B cell (primary cell): ENCODE measurements around the gene TMEM115. TPM values are rescaled to one million over a fixed set of nuclear protein-coding genes. Genes with fewer than 3 reads are reported as not detected.

Source experiments
- ATAC-seq: fragments of 200-7000 bp; cut with Tn5 transposase; one replicate; pipeline ENCODE4 v1.10.0; 2021; ENCODE audit warnings: low read depth, mild to moderate bottlenecking, moderate number of reproducible peaks, moderate library complexity
- CTCF ChIA-PET: fragments of 350-600 bp; sonication (Branson Sonifier 250); formaldehyde crosslinking; loops from one replicate; lab custom pipeline; 2021; ENCODE audit warnings: antibody characterized with exemption, inconsistent platforms; lab: Charles Lee
- POLR2A ChIA-PET: fragments of 350-600 bp; sonication (Branson Sonifier 250); formaldehyde crosslinking; loops from one replicate; lab custom pipeline; 2021; ENCODE audit warnings: antibody characterized with exemption; lab: Charles Lee
- DNase-seq: peaks from one replicate; pipeline ENCODE4 v3.0.0; 2013
- H2AFZ ChIP-seq: 2 replicates; pipeline ENCODE4 v1.6.1; 2012; ENCODE audit warnings: mild to moderate bottlenecking, low read depth, low read length; ENCODE audit not compliant: insufficient read depth, poor library complexity, severe bottlenecking
- H3K27ac ChIP-seq, 2 donors: 1 replicate in 1 of 2; 2 replicates in 1 of 2; pipeline ENCODE4 v1.5.1; 2012 to 2013; ENCODE audit warnings: low read length in 2 of 2, mild to moderate bottlenecking in 2 of 2, moderate library complexity in 1 of 2
- H3K27me3 ChIP-seq, 4 experiments: fragments of 200-600 bp in 1 of 4; sonication (generic) in 1 of 4; replicated peaks in 1 of 4; 1 replicate in 2 of 4; 2 replicates in 2 of 4; pipeline versions ENCODE4 v1.6.1 to v1.7.0; 2013 to 2016; ENCODE audit warnings: low read length in 3 of 4, mild to moderate bottlenecking in 2 of 4, mixed read lengths in 1 of 4, moderate library complexity in 1 of 4; ENCODE audit not compliant: insufficient read depth in 4 of 4, control insufficient read depth in 3 of 4; ENCODE audit errors: control extremely low read depth in 1 of 4
- H3K36me3 ChIP-seq, 2 experiments: replicated peaks in 1 of 2; 1 replicate in 1 of 2; 2 replicates in 1 of 2; pipeline versions ENCODE4 v1.6.1 to v1.7.1; 2013; ENCODE audit warnings: low read length in 1 of 2; ENCODE audit not compliant: insufficient read depth in 2 of 2, control insufficient read depth in 1 of 2; ENCODE audit errors: control extremely low read depth in 1 of 2, extremely low read depth in 1 of 2
- H3K4me1 ChIP-seq, 2 donors: fragments of 200-600 bp in 1 of 2; sonication (generic) in 1 of 2; 1 replicate in 1 of 2; 2 replicates in 1 of 2; pipeline versions ENCODE4 v1.5.1 to v1.6.1; 2013 to 2017; ENCODE audit warnings: low read length in 2 of 2; ENCODE audit not compliant: control insufficient read depth in 2 of 2, insufficient read depth in 2 of 2
- H3K4me2 ChIP-seq: replicated peaks from 2 replicates; pipeline ENCODE3; 2012; ENCODE audit warnings: mild to moderate bottlenecking, low read depth, low read length; ENCODE audit not compliant: poor library complexity, severe bottlenecking
- H3K4me3 ChIP-seq, 5 experiments: fragments of 200-600 bp in 1 of 5; sonication (generic) in 1 of 5; 1 replicate in 3 of 5; 2 replicates in 2 of 5; pipeline versions ENCODE4 v1.5.1 to v1.7.0; 2011 to 2016; ENCODE audit warnings: low read length in 4 of 5, mild to moderate bottlenecking in 4 of 5, low read depth in 2 of 5, control low read depth in 1 of 5, moderate library complexity in 1 of 5; ENCODE audit not compliant: insufficient read depth in 1 of 5; ENCODE audit errors: control extremely low read depth in 1 of 5, extremely low read depth in 1 of 5
- H3K79me2 ChIP-seq: fragments of 200-600 bp; sonication (generic); one replicate; pipeline ENCODE4 v1.6.0; 2016; ENCODE audit warnings: low read length; ENCODE audit not compliant: control insufficient read depth, insufficient read depth
- H3K9ac ChIP-seq: fragments of 200-600 bp; sonication (generic); 2 replicates; pipeline ENCODE4 v1.6.1; 2017; ENCODE audit warnings: mild to moderate bottlenecking, low read length, moderate library complexity
- H3K9me3 ChIP-seq, 3 donors: one replicate each; pipeline versions ENCODE4 v1.6.1 to v1.7.1; 2013; ENCODE audit warnings: low read length in 2 of 3; ENCODE audit not compliant: control insufficient read depth in 2 of 3, insufficient read depth in 1 of 3; ENCODE audit errors: control extremely low read depth in 1 of 3
- H4K20me1 ChIP-seq: 2 replicates; pipeline ENCODE4 v1.6.0; 2012; ENCODE audit warnings: mild to moderate bottlenecking, low read length; ENCODE audit not compliant: insufficient read depth, control insufficient read depth, poor library complexity, severe bottlenecking
- H3K27ac Mint-ChIP-seq: one replicate; pipeline ENCODE4 v1.8.0; 2021; ENCODE audit warnings: mixed read lengths
- H3K27me3 Mint-ChIP-seq: one replicate; pipeline ENCODE4 v1.8.0; 2021; ENCODE audit warnings: mixed read lengths
- H3K4me1 Mint-ChIP-seq: one replicate; pipeline ENCODE4 v1.8.0; 2021; ENCODE audit warnings: mixed read lengths
- H3K4me3 Mint-ChIP-seq: one replicate; pipeline ENCODE4 v1.8.0; 2021; ENCODE audit warnings: mixed read lengths
- H3K9me3 Mint-ChIP-seq: one replicate; pipeline ENCODE4 v1.8.0; 2022; ENCODE audit warnings: mixed read lengths; ENCODE audit not compliant: insufficient read depth
- CTCF ChIP-seq: fragments of 200-600 bp; IDR thresholded peaks from one replicate; pipeline ENCODE4 v1.8.0; 2022; ENCODE audit warnings: antibody characterized with exemption, mild to moderate bottlenecking
- EZH2 ChIP-seq: IDR thresholded peaks from 2 replicates; pipeline ENCODE4 v1.6.1; 2012; ENCODE audit warnings: borderline replicate concordance, low read depth, mild to moderate bottlenecking, moderate library complexity, low read length; ENCODE audit not compliant: insufficient read depth, poor library complexity, severe bottlenecking
- WGBS: methylation state at CpG from one replicate; pipeline ENCODE4 v1.1.5; 2013; ENCODE audit warnings: missing lambda C conversion rate; ENCODE audit not compliant: insufficient coverage; 5-methylcytosine and 5-hydroxymethylcytosine counted together
- intact Hi-C: fragments of 100-400 bp; cut with micrococcal nuclease; formaldehyde crosslinking; loops from one replicate; pipeline ENCODE4 v1.10.0; 2022
- polyA plus RNA-seq: library from polyadenylated mRNA; depleted of rRNA; stranded (reverse); fragments of >200 nt; gene quantifications from 2 replicates; pipeline ENCODE4 v1.2.3, GENCODE V29; 2012
- total RNA-seq, 2 donors: library from RNA; stranded (reverse); fragments of 120-200 nt in 1 of 2; gene quantifications; 1 replicate in 1 of 2; 2 replicates in 1 of 2; pipeline versions ENCODE4 v1.2.3 to v1.2.4, GENCODE V29; 2013 to 2022

The TMEM115 gene
- total and polyA plus RNA-seq, 2 donors (not counting 1 experiment from before 2014, with no cell fraction given) = 19.8 to 27.2 TPM

GRCh38 chr3:50388720-50389413 is 29.5 kb upstream of the TMEM115 start:
- ATAC-seq (no peak), DNase-seq (no peak)
- intact Hi-C loops = no loop called here
- no peaks in the 10 kb centered on the region for H4K20me1 ChIP-seq
- no peaks in the 10 kb centered on the region for H3K27me3 ChIP-seq
- H3K4me1 ChIP-seq = no peaks in the 10 kb centered on the region
- H3K36me3 ChIP-seq = no peaks in the 10 kb centered on the region
- ChIA-PET POLR2A (no interaction called here), CTCF (interaction anchor here (0.7 kb wide), 1 partner anchor 41 kb away, joined by 3 read pairs; no protein-coding TSS in a partner anchor)
- H3K4me3 Mint-ChIP-seq = no peak overlapping the region
- H3K9me3 Mint-ChIP-seq = no peaks in the 10 kb centered on the region
- H3K79me2 ChIP-seq = no peaks in the 10 kb centered on the region
- TF ChIP-seq EZH2 (no peak), CTCF (no peak)
- no peak overlapping the region for H3K27ac ChIP-seq
- no peak overlapping the region for H3K27ac Mint-ChIP-seq
- H2AFZ ChIP-seq = no peak overlapping the region
- peaks cover 7% of the 10 kb centered on the region for H3K27me3 Mint-ChIP-seq
- no peaks in the 10 kb centered on the region for H3K4me1 Mint-ChIP-seq
- H3K9me3 ChIP-seq = no peaks in the 10 kb centered on the region
- no peak overlapping the region for H3K4me2 ChIP-seq
- no peak overlapping the region for H3K4me3 ChIP-seq
- WGBS = 80% methylated on average over 11 of the region's 22 CpGs
- H3K9ac ChIP-seq = no peak overlapping the region

- Mint-ChIP-seq H3K27ac (no peak overlapping the region), H3K27me3 (peaks cover 12% of the 10 kb centered on the region), H3K9me3 (no peaks in the 10 kb centered on the region), H3K4me3 (no peak overlapping the region), H3K4me1 (no peaks in the 10 kb centered on the region)
- POLR2A ChIA-PET = no interaction called here
- H3K4me2 ChIP-seq = no peak overlapping the region
- no peak overlapping the region for H3K9ac ChIP-seq
- no peak overlapping the region for H2AFZ ChIP-seq
- H3K27me3 ChIP-seq = no peaks in the 10 kb centered on the region
- no peak overlapping the region for H3K4me3 ChIP-seq
- DNase-seq (no peak), ATAC-seq (no peak)
- no peaks in the 10 kb centered on the region for H3K79me2 ChIP-seq
- no peaks in the 10 kb centered on the region for H3K9me3 ChIP-seq
- H3K36me3 ChIP-seq = no peaks in the 10 kb centered on the region
- no peaks in the 10 kb centered on the region for H4K20me1 ChIP-seq
- TF ChIP-seq CTCF = no peak
- no peak for TF ChIP-seq EZH2
- no peaks in the 10 kb centered on the region for H3K4me1 ChIP-seq
- CTCF ChIA-PET = interaction anchor here (0.7 kb wide), 1 partner anchor 41 kb away, joined by 3 read pairs; no protein-coding TSS in a partner anchor
- 84% methylated on average over 24 of the region's 25 CpGs for WGBS
- H3K27ac ChIP-seq = no peak overlapping the region
- intact Hi-C loops = no loop called here
Observed at GRCh38 chr3:50388016-50388719, 28.8 kb upstream of the TMEM115 start.
